Left ventricle myocardium inferior (tissue), 1 donor: ENCODE measurements around the gene HTRA2. TPM values are rescaled to one million over a fixed set of nuclear protein-coding genes. Genes with fewer than 3 reads are reported as not detected.

Source experiments
- DNase-seq: peaks from one replicate; pipeline ENCODE4 v3.0.0-alpha.2; 2020
- H3K27ac ChIP-seq: fragments of 200-600 bp; replicated peaks from 2 replicates; pipeline ENCODE4 v1.8.0; 2021
- H3K27me3 ChIP-seq: fragments of 200-600 bp; 2 replicates; pipeline ENCODE4 v1.8.0; 2021; ENCODE audit warnings: low read depth
- H3K36me3 ChIP-seq: fragments of 200-600 bp; 2 replicates; pipeline ENCODE4 v1.8.0; 2021
- H3K4me1 ChIP-seq: fragments of 200-600 bp; 2 replicates; pipeline ENCODE4 v1.8.0; 2021
- H3K4me3 ChIP-seq: fragments of 200-600 bp; 2 replicates; pipeline ENCODE4 v1.8.0; 2021; ENCODE audit warnings: mild to moderate bottlenecking, moderate library complexity
- H3K9me3 ChIP-seq: fragments of 200-600 bp; replicated peaks from 2 replicates; pipeline ENCODE4 v1.8.0; 2021
- intact Hi-C: fragments of 100-400 bp; cut with micrococcal nuclease; formaldehyde crosslinking; loops from one replicate; pipeline ENCODE4 v1.11.0; 2022
- total RNA-seq: library from RNA; stranded (reverse); fragmentation: NEBNext Ultra II Directional; extraction: Animal tissue kit (Norgen Biotek cat#: 25700); gene quantifications from one replicate; pipeline ENCODE4 v1.2.1, GENCODE V29; 2021
- TF ChIP-seq, protein P1 (sequence below): fragments of 200-600 bp; IDR thresholded peaks from 2 replicates; pipeline ENCODE4 v1.8.0; 2021; ENCODE audit warnings: antibody characterized with exemption, mild to moderate bottlenecking, borderline replicate concordance
- donor health status: DM: no; HTN: yes; CAD: no; lungs with severe emphysema.

HTRA2 gene
- total RNA-seq, 1 donor from 2014 or later, result 26.6 TPM

DNA sequence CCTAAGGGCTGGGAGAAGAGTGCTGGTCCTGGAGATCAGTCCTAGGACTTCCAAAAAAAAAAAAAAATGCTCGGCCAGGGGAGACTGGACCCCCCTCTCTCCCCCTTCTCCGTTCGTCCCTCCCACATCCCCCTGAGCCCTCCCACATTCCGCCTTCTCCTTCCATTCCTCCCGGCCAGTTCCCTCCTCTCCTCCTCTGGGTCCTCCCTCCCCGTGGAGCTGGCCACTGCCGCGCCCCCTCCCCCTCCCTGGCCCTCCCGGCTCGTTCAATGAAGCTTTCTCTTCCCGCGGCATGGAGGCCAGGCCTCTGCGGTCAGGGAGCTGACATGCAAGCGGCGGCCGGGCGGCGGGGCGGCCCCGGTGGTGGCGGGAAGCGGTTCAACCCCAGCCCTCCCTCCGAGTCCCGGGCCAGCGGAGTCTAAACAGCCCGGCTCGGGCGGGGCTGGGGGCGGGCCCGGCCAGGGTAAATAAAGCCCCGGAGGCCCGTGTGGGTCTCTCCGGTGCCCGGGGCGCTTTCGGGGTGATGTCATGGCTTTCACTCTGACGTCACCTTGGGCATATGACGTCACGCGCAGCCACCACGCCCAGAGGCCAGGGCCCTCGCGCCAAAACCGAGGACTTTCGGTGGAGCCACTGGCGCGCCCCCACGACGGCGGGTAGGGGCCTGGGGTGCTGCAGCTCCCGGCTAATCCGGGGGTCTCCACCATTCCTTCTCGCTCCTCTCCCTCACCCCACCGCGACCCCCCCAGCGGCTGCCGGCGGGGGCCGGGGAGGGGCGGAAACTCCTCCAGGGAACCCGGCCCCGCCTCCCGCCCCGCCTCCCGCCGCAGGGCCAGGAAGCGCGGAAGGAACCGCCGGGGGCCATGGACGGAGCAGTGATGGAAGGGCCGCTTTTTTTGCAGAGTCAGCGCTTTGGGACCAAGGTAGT is 24.4 kb downstream of the HTRA2 start, which contains the start of the genes DOK1 and LOXL3:
Gene DOK1 (plus strand): TSS at position 829 of the 928 bp plus-strand sequence. CDS start 35 bp downstream, at position 864.
Gene LOXL3 (minus strand): TSS at position 51 of the 928 bp plus-strand sequence. CDS start 1,308 bp downstream, outside the sequence.
- DNase-seq, result peak; percentile 91
- peaks cover 49% of the 10 kb centered on the region for H3K4me1 ChIP-seq
- TF ChIP-seq, protein P1, sequence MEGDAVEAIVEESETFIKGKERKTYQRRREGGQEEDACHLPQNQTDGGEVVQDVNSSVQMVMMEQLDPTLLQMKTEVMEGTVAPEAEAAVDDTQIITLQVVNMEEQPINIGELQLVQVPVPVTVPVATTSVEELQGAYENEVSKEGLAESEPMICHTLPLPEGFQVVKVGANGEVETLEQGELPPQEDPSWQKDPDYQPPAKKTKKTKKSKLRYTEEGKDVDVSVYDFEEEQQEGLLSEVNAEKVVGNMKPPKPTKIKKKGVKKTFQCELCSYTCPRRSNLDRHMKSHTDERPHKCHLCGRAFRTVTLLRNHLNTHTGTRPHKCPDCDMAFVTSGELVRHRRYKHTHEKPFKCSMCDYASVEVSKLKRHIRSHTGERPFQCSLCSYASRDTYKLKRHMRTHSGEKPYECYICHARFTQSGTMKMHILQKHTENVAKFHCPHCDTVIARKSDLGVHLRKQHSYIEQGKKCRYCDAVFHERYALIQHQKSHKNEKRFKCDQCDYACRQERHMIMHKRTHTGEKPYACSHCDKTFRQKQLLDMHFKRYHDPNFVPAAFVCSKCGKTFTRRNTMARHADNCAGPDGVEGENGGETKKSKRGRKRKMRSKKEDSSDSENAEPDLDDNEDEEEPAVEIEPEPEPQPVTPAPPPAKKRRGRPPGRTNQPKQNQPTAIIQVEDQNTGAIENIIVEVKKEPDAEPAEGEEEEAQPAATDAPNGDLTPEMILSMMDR, result no peak
- no peaks in the 10 kb centered on the region for H3K9me3 ChIP-seq
- H3K27me3 ChIP-seq, result peaks cover 37% of the 10 kb centered on the region
- H3K27ac ChIP-seq, result peak within 1 kb of the TSS; percentile 87
- H3K36me3 ChIP-seq, result no peaks in the 10 kb centered on the region
- peak within 1 kb of the TSS; percentile 78 for H3K4me3 ChIP-seq
- intact Hi-C loops, result no loop called here

DNA sequence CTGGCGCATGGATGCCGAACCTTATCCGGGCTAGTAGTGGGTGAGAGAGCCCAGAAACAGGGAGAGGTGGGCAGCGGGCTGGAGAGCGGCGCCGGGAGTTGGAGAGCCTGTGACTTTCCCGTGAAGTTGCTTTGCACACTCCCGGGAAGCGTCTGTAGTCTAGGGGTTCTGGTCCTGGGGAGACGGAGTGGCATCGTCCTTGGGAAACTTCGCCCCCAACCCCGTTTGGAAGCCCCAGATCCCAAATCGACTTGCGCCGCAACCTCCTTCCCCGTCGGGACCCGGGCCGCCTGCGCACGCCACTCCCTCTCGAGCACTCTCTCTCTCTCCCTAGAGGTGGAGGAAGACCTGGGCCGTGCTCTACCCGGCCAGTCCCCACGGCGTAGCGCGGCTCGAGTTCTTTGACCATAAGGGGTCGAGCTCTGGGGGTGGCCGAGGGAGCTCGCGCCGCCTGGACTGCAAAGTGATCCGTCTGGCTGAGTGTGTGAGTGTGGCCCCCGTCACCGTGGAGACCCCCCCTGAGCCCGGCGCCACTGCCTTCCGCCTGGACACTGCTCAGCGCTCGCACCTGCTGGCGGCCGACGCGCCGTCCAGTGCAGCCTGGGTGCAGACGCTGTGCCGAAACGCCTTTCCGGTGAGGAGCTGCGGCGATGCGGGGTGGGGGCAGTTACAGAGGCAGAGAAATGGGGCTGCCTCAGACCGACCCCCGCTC is 25.2 kb downstream of the HTRA2 start:
- intact Hi-C loops, result no loop called here
- Histone ChIP-seq H3K4me1 (peaks cover 41% of the 10 kb centered on the region), H3K4me3 (peak overlapping the region; percentile 78), H3K27me3 (peaks cover 35% of the 10 kb centered on the region), H3K9me3 (no peaks in the 10 kb centered on the region), H3K27ac (peak overlapping the region; percentile 87), H3K36me3 (no peaks in the 10 kb centered on the region)
- DNase-seq, result peak; percentile 38
- TF ChIP-seq, protein P1, result no peak

DNA sequence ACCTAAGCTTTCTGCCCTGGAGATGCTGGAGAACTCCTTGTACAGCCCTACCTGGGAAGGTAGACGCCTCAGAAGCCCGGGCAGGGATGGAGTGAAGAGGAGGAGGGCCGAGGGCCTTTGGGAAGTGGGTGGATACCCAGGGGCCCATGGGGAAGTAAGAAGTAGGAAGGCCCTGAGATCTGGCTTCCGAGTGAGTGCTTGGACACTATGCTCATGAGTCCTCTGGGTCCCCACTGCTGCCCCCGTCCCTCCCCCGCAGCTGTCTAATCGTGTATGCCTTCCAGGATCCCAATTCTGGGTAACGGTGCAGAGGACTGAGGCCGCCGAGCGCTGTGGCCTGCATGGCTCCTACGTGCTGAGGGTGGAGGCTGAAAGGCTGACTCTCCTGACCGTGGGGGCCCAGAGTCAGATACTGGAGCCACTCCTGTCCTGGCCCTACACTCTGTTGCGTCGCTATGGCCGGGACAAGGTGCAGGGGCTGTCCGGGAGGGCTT is 25.9 kb downstream of the HTRA2 start:
- H3K27ac ChIP-seq, result peak overlapping the region; percentile 87

DNA sequence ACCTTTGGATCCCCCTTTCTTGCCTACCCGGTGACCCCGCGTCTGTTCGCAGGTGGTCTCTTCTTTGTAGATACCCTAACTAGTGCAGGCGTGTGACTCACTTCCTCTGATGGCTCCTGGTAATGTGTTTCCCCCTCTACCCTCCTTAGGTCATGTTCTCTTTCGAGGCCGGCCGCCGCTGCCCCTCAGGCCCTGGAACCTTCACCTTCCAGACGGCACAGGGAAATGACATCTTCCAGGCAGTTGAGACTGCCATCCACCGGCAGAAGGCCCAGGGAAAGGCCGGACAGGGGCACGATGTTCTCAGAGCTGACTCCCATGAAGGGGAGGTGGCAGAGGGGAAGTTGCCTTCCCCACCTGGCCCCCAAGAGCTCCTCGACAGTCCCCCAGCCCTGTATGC is 26.4 kb downstream of the HTRA2 start:
- DNase-seq, result no peak
- H3K9me3 ChIP-seq, result no peaks in the 10 kb centered on the region
- peaks cover 39% of the 10 kb centered on the region for H3K4me1 ChIP-seq
- no peaks in the 10 kb centered on the region for H3K36me3 ChIP-seq
- H3K27me3 ChIP-seq, result peaks cover 32% of the 10 kb centered on the region
- intact Hi-C loops, result no loop called here
- H3K4me3 ChIP-seq, result peak overlapping the region; percentile 78
- H3K27ac ChIP-seq, result no peak overlapping the region
- TF ChIP-seq, protein P1, result no peak

More for the DNA sequence above, 25.9 kb downstream of the HTRA2 start:
- Histone ChIP-seq H3K4me1 (peaks cover 39% of the 10 kb centered on the region), H3K27me3 (peaks cover 35% of the 10 kb centered on the region), H3K9me3 (no peaks in the 10 kb centered on the region), H3K36me3 (no peaks in the 10 kb centered on the region), H3K4me3 (peak overlapping the region; percentile 78)
- intact Hi-C loops, result no loop called here
- TF ChIP-seq, protein P1, result no peak
- DNase-seq, result no peak

DNA sequence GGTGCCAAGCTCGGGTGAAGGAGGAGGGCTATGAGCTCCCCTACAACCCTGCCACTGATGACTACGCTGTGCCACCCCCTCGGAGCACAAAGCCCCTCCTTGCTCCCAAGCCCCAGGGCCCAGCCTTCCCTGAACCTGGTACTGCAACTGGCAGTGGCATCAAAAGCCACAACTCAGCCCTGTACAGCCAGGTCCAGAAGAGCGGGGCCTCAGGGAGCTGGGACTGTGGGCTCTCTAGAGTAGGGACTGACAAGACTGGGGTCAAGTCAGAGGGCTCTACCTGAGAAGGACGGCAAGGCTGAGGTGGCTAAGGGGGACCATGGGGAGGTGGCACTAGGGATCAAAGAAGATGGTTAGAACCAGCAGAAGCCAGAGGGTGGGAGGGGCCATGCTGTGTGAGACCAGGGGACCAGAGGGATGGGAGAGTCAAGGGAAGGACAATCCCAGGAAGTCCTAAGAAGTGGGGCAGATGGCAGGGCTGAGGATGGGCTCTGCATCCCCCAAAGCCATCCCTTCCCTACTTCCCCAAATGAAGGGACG is 27.2 kb downstream of the HTRA2 start:
- TF ChIP-seq, protein P1, result no peak
- Histone ChIP-seq H3K4me1 (peaks cover 38% of the 10 kb centered on the region), H3K4me3 (no peak overlapping the region), H3K27ac (no peak overlapping the region), H3K27me3 (peaks cover 37% of the 10 kb centered on the region), H3K36me3 (no peaks in the 10 kb centered on the region), H3K9me3 (no peaks in the 10 kb centered on the region)
- no peak for DNase-seq
- intact Hi-C loops, result no loop called here
